Mesenchymal stem cell (in vitro differentiated cells and primary cell): ENCODE measurements around the gene OTOA.
"Not testable (repeated sequence)": the region's sequence is repeated elsewhere in the genome, so short reads cannot be mapped to it uniquely, and the experiment has no call there.

Experiments used
- DNase-seq: peaks from one replicate; pipeline ENCODE4 v3.0.0-alpha.2; 2013
- H2AFZ ChIP-seq: one replicate; pipeline ENCODE4 v1.6.1; 2013; ENCODE audit warnings: low read depth, mild to moderate bottlenecking, control low read depth, inconsistent platforms, low read length, moderate library complexity
- H2AK5ac ChIP-seq: 2 replicates; pipeline ENCODE4 v1.6.1; 2013; ENCODE audit warnings: low read length, moderate library complexity, mild to moderate bottlenecking, inconsistent platforms; ENCODE audit not compliant: severe bottlenecking
- H2BK120ac ChIP-seq: one replicate; pipeline ENCODE4 v1.6.1; 2013; ENCODE audit warnings: low read depth, mild to moderate bottlenecking, inconsistent platforms, low read length, moderate library complexity
- H2BK12ac ChIP-seq, 2 experiments: one replicate each; pipeline ENCODE4 v1.6.1; 2013; ENCODE audit warnings: inconsistent platforms in 2 of 2, low read length in 2 of 2, mild to moderate bottlenecking in 2 of 2, moderate library complexity in 2 of 2, control low read depth in 1 of 2
- H2BK15ac ChIP-seq: one replicate; pipeline ENCODE4 v1.6.1; 2013; ENCODE audit warnings: mild to moderate bottlenecking, low read depth, inconsistent platforms; ENCODE audit not compliant: poor library complexity, severe bottlenecking
- H2BK5ac ChIP-seq: 2 replicates; pipeline ENCODE4 v1.6.1; 2013; ENCODE audit warnings: low read depth, mild to moderate bottlenecking, low read length, control low read depth, inconsistent platforms; ENCODE audit not compliant: poor library complexity, severe bottlenecking
- H3K14ac ChIP-seq, 2 experiments: one replicate each; pipeline ENCODE4 v1.6.1; 2013; ENCODE audit warnings: inconsistent platforms in 2 of 2, low read length in 2 of 2, control low read depth in 1 of 2, mild to moderate bottlenecking in 1 of 2, moderate library complexity in 1 of 2
- H3K18ac ChIP-seq, 2 experiments: one replicate each; pipeline ENCODE4 v1.6.1; 2013; ENCODE audit warnings: inconsistent platforms in 2 of 2, low read length in 2 of 2, control low read depth in 1 of 2, low read depth in 1 of 2, mild to moderate bottlenecking in 1 of 2
- H3K23ac ChIP-seq, 2 experiments: one replicate each; pipeline ENCODE4 v1.6.1; 2013; ENCODE audit warnings: inconsistent platforms in 2 of 2, low read length in 2 of 2, mild to moderate bottlenecking in 2 of 2, moderate library complexity in 2 of 2, control low read depth in 1 of 2
- H3K27ac ChIP-seq: 2 replicates; pipeline ENCODE4 v1.5.1; 2013; ENCODE audit warnings: mild to moderate bottlenecking, moderate library complexity, low read length, control low read depth, inconsistent platforms; ENCODE audit not compliant: poor library complexity, severe bottlenecking
- H3K27me3 ChIP-seq, 2 experiments: 2 replicates each; pipeline versions ENCODE4 v1.6.1 to v1.7.0; 2013; ENCODE audit warnings: low read length in 2 of 2, mild to moderate bottlenecking in 2 of 2, moderate library complexity in 2 of 2, control low read depth in 1 of 2, inconsistent platforms in 1 of 2; ENCODE audit not compliant: control insufficient read depth in 1 of 2, insufficient read depth in 1 of 2
- H3K36me3 ChIP-seq, 2 experiments: 2 replicates each; pipeline versions ENCODE4 v1.6.1 to v1.7.0; 2013; ENCODE audit warnings: low read length in 2 of 2, control low read depth in 1 of 2, inconsistent platforms in 1 of 2, low read depth in 1 of 2, mild to moderate bottlenecking in 1 of 2; ENCODE audit not compliant: insufficient read depth in 2 of 2, control insufficient read depth in 1 of 2
- H3K4ac ChIP-seq, 2 experiments: one replicate each; pipeline ENCODE4 v1.6.1; 2013; ENCODE audit warnings: inconsistent platforms in 2 of 2, low read length in 2 of 2, mild to moderate bottlenecking in 2 of 2, moderate library complexity in 2 of 2, control low read depth in 1 of 2, low read depth in 1 of 2
- H3K4me1 ChIP-seq: 2 replicates; pipeline ENCODE4 v1.6.1; 2013; ENCODE audit warnings: low read depth, low read length, control low read depth; ENCODE audit not compliant: control insufficient read depth, insufficient read depth
- H3K4me2 ChIP-seq: 2 replicates; pipeline ENCODE4 v1.6.1; 2013; ENCODE audit warnings: low read length, mild to moderate bottlenecking, inconsistent platforms; ENCODE audit not compliant: poor library complexity, severe bottlenecking
- H3K4me3 ChIP-seq, 2 experiments: 2 replicates each; pipeline versions ENCODE4 v1.5.1 to v1.7.0; 2013; ENCODE audit warnings: low read length in 2 of 2, mild to moderate bottlenecking in 2 of 2, control low read depth in 1 of 2, low read depth in 1 of 2; ENCODE audit not compliant: insufficient read depth in 1 of 2
- H3K79me1 ChIP-seq: replicated peaks from 2 replicates; pipeline ENCODE4 v1.6.1; 2013; ENCODE audit warnings: mild to moderate bottlenecking, control low read depth, low read length, inconsistent platforms; ENCODE audit not compliant: poor library complexity, severe bottlenecking
- H3K9ac ChIP-seq: 2 replicates; pipeline ENCODE4 v1.7.0; 2013; ENCODE audit warnings: mild to moderate bottlenecking, low read length, moderate library complexity
- H3K9me3 ChIP-seq: 2 replicates; pipeline ENCODE4 v1.7.0; 2013; ENCODE audit warnings: mild to moderate bottlenecking, low read length; ENCODE audit not compliant: control insufficient read depth
- H4K8ac ChIP-seq: one replicate; pipeline ENCODE4 v1.6.1; 2013; ENCODE audit warnings: inconsistent platforms, mild to moderate bottlenecking, low read length, moderate library complexity
- H4K91ac ChIP-seq: one replicate; pipeline ENCODE4 v1.6.1; 2013; ENCODE audit warnings: mild to moderate bottlenecking, low read length, inconsistent platforms
- whole genome bisulfite sequencing: methylation state at CpG from one replicate; pipeline ENCODE4 v1.1.7; 2013; ENCODE audit warnings: mixed read lengths; 5-methylcytosine and 5-hydroxymethylcytosine counted together

OTOA gene

DNA sequence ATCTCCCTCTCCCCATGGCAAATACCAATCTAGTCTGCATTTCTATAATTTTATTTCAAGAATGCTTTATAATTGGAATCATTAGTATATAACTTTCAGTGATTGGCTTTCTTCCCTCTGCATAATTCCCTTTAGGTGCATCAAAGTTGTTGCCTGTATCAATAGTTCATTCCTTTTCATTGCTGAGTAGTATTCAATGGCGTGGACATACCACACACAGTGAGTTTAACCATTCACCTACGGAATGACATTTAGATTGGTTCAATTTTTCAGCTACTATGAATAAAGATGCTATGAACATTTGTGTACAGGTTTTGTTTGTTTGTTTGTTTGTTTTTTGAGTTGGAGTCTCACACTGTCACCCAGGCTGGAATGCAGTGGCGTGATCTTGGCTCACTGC lies 9.7 kb downstream of the OTOA start:
- Histone ChIP-seq H3K4me2 (no peak overlapping the region), H2BK120ac (no peak overlapping the region), H3K9ac (no peak overlapping the region), H3K14ac (no peak overlapping the region), H4K91ac (no peak overlapping the region), H2AK5ac (no peak overlapping the region), H2BK5ac (no peak overlapping the region), H3K18ac (no peak overlapping the region), H2AFZ (no peak overlapping the region), H3K27me3 (peaks cover 6 to 19% of the 10 kb centered on the region in 2 experiments), H3K4me1 (no peaks in the 10 kb centered on the region), H3K36me3 (no peaks in the 10 kb centered on the region), H3K23ac (no peak overlapping the region), H3K9me3 (peaks cover 3% of the 10 kb centered on the region), H3K27ac (no peak overlapping the region), H2BK15ac (no peak overlapping the region), H3K4me3 (no peak overlapping the region), H3K4ac (no peak overlapping the region), H4K8ac (no peak overlapping the region), H2BK12ac (no peak overlapping the region), H3K79me1 (no peaks in the 10 kb centered on the region)
- 83% methylated on average over 1 of the region's 3 CpGs for WGBS
- no peak for DNase-seq

DNA sequence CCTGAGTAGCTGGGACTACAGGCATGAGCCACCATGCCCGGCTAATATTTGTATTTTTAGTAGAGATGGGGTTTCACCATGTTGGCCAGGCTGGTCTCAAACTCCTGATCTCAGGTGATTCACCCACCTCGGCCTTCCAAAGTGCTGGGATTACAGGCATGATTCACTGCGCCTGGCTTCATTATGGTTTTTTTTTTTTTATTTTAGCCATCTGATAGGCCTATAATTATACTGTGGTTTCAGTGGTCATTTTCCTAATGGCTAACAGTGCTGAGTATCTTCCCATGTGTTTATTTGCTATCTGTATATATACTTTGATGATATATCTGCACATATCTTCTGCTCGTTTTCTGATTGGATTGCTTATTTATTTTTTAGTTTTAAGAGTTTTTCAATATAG lies 10.7 kb downstream of the OTOA start:
- not testable (repeated sequence) for H3K9ac ChIP-seq, H3K4me3 ChIP-seq, H3K79me1 ChIP-seq, H4K91ac ChIP-seq, H2BK5ac ChIP-seq, H2BK15ac ChIP-seq, H4K8ac ChIP-seq, H2BK12ac ChIP-seq, H3K4me1 ChIP-seq, H3K27ac ChIP-seq, DNase-seq, H3K36me3 ChIP-seq, H3K4ac ChIP-seq, H3K14ac ChIP-seq, H2BK120ac ChIP-seq, H3K18ac ChIP-seq, H2AK5ac ChIP-seq, H3K23ac ChIP-seq, H3K9me3 ChIP-seq, H3K4me2 ChIP-seq, H2AFZ ChIP-seq
- peaks cover 6 to 22% of the 10 kb centered on the region in 2 experiments for H3K27me3 ChIP-seq
- WGBS: 89% methylated on average over 3 of the region's 4 CpGs

DNA sequence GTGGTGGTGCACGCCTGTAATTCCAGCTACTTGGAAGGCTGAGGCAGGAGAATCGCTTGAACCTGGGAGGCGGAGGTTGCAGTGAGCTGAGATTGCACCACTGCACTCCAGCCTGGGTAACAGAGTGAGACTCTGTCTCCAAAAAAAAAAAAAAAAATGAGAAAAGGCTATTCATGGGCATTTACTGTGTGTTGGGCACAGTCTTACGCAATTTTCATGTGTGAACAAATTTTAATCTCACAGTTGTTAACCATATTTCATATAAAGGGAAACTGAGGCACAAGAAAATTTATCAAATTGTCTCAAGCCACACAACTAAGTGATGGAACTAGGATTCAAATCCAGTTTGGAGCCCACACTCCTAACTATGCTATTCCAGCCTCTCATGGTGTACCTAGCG lies 16.9 kb downstream of the OTOA start:
- H4K91ac ChIP-seq, H3K9me3 ChIP-seq, H3K4me2 ChIP-seq, H3K23ac ChIP-seq, H2AK5ac ChIP-seq, H2BK5ac ChIP-seq, H3K14ac ChIP-seq, H2AFZ ChIP-seq, H3K4ac ChIP-seq, H3K9ac ChIP-seq, H3K4me1 ChIP-seq, H3K27ac ChIP-seq, H3K79me1 ChIP-seq, H2BK15ac ChIP-seq, DNase-seq, H3K36me3 ChIP-seq, H2BK120ac ChIP-seq, H2BK12ac ChIP-seq, H3K4me3 ChIP-seq, H4K8ac ChIP-seq, H3K18ac ChIP-seq: not testable (repeated sequence)
- H3K27me3 ChIP-seq: peaks cover 10 to 31% of the 10 kb centered on the region in 2 experiments
- 90% methylated on average over 5 of the region's 5 CpGs for WGBS

DNA sequence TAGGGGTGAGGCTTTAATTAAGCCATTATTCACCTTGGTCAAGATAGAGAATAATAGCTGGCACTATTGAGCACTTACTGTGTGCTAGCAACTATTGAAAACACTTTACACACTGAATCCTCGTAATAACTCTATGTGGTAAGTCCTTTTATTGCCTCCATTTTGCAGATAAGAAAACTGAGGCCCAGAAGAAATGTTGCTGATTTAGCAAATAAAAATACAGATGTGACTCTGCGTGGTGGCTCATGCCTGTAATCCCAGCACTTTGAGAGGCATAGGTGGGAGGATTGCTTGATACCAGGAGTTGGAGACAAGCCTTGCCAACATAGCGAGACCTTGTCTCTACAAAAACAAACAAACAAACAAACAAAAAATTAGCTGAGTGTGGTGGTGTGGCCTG lies 19.4 kb downstream of the OTOA start:
- no peak overlapping the region for H3K27ac ChIP-seq
- no peak overlapping the region for H2AK5ac ChIP-seq
- no peaks in the 10 kb centered on the region for H3K36me3 ChIP-seq
- H4K91ac ChIP-seq: no peak overlapping the region
- DNase-seq: no peak
- H2BK12ac ChIP-seq: no peak overlapping the region
- no CpG with 5 or more reads among the region's 3 CpGs for WGBS
- peaks cover 8 to 30% of the 10 kb centered on the region in 2 experiments for H3K27me3 ChIP-seq
- H3K4me1 ChIP-seq: no peaks in the 10 kb centered on the region
- H3K14ac ChIP-seq: no peak overlapping the region
- no peak overlapping the region for H2BK120ac ChIP-seq
- H2BK5ac ChIP-seq: no peak overlapping the region
- H3K23ac ChIP-seq: no peak overlapping the region
- no peak overlapping the region for H4K8ac ChIP-seq
- H2BK15ac ChIP-seq: no peak overlapping the region
- no peaks in the 10 kb centered on the region for H3K79me1 ChIP-seq
- no peak overlapping the region for H3K18ac ChIP-seq
- H3K4me3 ChIP-seq: no peak overlapping the region
- H3K4me2 ChIP-seq: no peak overlapping the region
- no peak overlapping the region for H2AFZ ChIP-seq
- H3K9me3 ChIP-seq: no peaks in the 10 kb centered on the region
- H3K4ac ChIP-seq: no peak overlapping the region
- H3K9ac ChIP-seq: no peak overlapping the region
